Measurements from ENCODE around the gene SRBD1.

DNA sequence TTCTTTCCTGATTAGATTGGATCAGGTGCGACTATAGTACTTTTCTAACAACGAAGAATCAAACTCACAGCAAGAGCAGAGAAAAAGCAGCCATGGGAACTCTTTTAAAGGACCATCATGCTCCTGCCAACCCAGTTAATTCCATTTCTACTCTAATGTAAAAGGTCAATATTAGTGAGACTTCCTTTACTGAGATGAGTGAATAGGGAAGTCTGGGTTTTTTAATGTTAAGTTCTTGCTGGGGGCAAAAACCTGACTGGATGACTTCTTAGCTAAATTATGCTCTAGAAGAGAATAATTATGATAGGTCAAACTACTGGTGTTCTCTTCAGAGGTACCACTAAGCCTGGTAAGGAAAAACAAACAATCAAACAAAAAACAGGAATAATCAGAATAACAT lies 8.4 kb downstream of the SRBD1 start:
- TF ChIP-seq CTCF (IDR thresholded peaks at IDR 0.05), result no peak
- TF ChIP-seq POLR2A (IDR thresholded peaks at IDR 0.05), result no peak

Data from lower leg skin (tissue), 3 donors.